Medulla oblongata (tissue), 1 donor: ENCODE measurements around the gene SERPINA1.
"Not testable (repeated sequence)": the region's sequence is repeated elsewhere in the genome, so short reads cannot be mapped to it uniquely, and the experiment has no call there.

Source experiments
- DNase-seq: peaks from one replicate; pipeline ENCODE4 v3.0.0-alpha.2; 2015; ENCODE audit errors: extremely low spot score

Gene SERPINA1

DNA sequence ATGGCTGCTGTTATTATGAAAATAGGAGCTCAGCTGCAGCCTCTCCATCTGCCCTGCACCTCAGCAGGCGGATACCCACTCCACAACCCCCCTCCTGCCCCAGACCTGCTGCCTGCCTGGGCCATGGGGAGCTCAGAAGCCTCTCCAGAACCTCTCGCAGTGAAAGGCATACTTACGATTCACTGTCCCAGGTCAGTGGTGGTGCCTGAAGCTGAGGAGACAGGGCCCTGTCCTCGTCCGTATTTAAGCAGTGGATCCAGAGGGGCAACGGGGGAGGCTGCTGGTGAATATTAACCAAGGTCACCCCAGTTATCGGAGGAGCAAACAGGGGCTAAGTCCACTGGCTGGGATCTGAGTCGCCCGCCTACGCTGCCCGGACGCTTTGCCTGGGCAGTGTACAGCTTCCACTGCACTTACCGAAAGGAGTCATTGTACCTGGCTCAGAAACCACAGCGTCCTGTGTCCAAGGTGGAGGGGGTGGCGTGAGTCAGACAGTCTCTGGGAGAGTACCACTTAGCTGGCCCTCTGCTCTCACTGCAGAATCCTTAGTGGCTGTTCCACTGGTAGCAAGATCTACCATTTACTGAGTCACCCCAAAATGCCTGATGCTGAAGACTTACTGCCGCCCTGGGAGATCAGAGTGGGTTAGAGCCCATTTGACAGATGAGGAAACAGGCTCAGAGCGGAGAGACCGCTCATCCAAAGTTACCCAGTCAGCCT, at the start of gene SERPINA1:
SERPINA1 (minus strand) TSS at position 219 of the 720 bp plus-strand sequence. CDS start 5,365 bp downstream, outside the sequence.
- DNase-seq: no peak

DNA sequence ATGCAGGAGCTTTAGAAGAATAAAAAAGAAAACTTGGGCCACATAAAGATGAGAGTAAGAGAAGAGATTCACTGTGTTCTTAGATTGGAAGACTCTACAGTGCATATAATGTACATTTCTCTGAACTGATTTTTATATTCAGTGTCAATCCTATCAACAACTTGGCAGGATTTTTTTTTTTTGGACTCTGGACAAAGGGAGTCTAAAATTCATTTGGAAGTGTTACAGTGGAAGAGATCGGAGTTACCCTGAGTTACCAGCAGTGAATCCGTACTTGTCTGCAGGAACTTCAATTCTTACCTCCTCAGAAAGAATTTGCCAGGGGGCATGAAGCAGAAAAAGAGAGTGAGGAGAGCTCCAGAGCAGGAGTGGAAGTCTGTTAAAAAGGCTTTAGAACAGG, 40.2 kb upstream of the SERPINA1 start:
- no peak for DNase-seq

DNA sequence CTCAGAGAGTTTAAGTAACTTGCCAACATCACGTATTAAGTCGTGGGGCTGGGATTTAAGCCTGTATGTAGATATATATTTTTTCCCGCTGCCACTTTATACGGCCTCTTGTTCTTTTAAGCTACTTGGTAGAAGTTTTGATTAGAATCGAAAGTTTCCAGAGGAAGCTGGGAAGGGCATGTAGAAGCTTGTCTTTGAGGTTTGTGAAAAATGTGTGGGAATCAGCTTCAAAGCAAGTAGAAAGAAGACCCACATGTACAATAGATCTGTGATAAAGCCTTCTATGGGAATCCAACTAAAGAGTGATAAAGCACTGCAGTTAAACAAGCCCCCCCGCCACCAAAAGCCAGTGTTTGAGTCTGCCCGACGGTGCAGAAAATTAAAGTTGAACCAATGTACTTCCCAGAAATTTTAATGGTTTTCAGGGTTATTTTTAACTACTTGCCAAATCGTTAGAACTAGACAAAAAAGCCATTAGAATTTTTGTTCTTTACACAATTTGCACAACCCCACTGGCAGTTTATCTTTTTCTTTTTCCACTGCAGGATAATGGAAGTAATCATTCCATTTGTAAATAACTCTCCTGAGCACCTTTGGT, 38.7 kb upstream of the SERPINA1 start:
- DNase-seq: no peak

DNA sequence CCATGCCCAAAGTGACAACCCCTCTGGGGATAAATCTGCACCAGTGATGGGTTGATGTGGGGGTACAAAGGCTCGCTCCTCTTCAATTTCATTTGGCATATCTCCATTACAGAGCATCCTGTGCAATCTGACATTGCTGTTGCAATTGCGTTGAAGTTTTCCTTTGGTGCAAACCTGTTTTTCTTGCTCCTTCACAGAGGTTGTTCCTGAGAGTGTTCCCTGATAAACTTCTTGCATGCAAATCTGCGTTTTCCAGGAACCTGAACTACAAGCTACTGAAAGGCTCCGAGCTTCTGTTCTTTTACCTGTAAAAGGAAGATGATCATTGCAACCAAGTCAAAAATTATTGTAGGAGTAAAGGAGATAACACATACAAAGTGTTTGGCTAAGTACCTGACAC, 38.1 kb upstream of the SERPINA1 start:
- no peak for DNase-seq

DNA sequence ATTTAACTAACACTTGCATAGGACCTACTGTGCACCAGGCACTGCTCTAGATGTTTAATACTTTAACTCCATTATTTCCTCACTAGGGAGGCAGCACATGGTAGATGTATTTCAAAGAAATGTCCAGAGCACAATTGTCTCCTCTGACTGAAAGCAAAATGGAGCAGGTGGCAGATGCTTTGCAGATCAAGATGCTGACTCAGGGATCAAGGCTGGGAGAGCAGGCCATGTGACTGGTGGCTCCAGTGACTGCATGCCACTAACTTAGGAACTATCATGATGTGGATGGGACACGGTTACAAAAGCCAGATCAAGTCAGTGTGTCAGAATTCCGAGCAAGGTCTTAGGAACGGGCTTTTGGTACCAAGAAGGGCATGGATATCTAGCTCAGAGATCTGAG, 36.0 kb upstream of the SERPINA1 start:
- DNase-seq: no peak

DNA sequence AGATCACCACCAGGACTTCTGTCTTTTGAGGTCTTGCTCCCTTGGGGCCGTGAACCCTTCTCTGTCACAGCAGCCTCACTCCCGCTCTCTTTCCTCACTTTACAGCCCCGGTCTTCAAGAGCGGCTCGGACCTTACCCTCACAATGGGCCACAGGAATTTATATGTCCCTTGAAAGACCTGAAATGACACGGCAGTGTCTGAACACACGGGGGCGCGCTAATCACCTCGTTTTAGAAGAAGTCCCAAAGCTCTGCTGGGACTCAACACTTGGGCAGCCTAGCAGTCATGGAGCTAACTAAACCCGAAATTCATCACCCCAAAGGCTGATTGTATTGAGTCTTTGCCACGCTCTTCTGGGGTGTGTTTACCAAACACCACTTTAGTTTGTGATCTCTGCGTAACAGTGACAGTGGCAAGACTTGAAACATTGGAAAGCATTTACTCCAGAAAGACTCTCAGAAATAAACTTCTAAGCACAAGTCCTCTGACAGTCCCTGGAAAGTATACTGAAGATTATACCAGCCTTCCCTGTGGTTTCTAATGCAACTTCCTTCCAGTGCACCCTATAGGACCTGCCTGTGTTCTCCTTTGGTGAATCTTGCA, 35.2 kb upstream of the SERPINA1 start:
- peak; percentile 80 for DNase-seq

DNA sequence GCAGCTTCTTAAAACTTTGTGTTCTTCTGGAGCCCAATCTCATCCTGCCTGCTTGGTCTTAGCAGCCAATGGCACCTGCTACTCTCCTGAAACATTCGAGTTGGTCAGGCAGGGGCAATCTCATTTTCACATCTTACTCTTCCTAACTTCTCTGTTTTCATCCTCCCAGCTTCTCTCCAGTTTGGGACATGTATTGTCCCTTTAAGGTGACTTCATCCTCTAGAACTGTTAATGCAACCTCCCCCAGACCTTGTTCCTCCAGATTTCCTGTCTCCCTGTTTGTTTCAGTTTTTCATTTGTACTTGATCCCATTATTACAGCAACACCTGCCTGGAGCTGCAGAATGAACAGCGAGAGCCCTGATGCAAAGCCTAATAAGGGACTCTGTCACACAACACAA, 32.9 kb upstream of the SERPINA1 start:
- no peak for DNase-seq

DNA sequence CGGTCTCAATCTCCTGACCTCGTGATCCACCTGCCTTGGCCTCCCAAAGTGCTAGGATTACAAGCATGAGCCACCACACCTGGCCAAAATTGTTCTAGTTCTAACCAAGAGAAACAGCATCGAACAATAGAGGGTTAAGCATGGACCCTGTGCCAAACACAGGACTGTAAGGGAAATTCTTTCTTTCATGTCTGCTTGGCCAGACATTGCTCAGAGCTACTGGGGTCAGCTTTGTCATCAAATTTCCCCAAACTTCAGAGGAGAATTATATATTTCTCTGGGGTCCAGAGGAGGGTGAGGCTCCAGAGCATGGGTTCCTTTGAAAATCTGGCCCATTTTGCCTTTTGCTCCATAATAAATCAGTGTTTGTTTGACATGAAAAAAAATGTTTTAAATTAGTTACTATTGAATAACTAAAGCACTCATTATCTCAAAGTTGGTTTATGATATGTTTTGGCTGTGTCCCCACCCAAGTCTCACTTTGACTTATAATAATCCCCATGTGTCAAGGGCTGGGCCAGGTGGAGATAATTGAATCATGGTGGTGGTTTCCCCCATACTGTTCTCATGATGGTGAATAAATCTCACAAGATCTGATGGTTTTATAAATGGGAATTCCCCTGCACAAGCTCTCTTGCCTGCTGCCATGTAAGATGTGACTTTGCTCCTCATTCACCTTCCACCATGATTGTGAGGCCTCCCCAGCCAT, 29.2 kb upstream of the SERPINA1 start:
- not testable (repeated sequence) for DNase-seq

DNA sequence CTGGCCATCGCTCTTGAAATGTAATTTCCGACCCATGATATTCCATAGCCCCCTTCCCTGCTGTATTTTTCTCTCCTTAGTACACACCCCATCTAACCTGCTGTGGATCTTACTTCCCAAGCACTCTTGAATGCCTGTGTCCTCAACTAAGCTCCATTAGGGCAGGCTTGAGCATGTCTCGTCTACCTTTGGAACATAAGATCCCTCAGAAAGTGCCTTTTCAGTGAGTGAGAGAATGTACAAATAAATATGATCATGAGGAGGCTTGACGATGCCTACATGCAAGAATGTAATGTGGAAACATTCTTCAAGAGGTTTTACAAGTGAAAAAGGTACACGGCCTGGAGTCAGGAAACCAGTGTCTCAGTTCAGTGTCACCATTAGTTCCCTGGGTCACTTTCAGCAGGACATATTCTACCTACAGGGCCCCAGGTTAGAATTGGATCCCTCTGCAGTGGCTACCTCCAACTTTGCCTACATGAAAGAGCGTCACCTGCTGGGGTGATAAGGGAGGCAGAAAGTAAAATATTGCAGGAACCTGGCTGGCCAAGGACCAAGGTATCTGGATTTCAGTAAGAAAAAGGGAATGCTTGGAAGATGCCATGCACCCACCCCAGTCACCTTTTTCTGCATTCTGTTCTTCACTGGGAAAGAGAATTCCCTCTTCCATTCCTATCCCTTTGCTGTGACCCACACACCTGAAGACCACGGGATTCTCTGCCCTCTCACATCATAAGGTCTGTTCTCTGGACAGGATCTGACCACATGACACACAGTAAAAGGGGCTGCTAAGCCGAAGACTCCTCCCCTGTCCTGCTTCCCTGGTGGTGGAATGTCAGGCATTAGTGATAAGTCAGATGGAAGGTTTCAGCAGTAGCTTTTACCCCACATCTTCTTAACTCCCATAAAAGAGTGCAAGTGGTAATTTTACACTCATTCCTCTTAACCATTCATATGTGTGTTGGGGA, 24.6 kb upstream of the SERPINA1 start:
- no peak for DNase-seq

DNA sequence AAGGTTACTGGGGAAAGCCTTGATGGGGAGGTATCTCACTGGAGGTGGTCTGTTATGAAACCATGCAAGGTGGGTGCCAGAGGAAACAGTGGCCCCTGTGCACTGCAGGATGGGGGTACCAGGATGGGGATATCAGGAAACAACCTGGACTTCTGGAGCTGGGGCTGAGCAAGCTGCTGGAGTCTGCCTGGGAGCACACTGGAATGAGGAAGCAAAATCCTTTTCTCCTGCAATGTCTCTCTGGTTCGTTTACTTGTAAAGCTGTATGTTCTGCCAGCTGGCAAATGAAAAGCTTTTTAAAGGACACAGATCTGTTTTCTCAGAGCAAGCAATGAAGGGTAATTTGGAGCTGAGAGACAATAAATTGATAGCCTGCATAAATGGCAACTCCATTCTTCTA, 23.2 kb upstream of the SERPINA1 start:
- no peak for DNase-seq

DNA sequence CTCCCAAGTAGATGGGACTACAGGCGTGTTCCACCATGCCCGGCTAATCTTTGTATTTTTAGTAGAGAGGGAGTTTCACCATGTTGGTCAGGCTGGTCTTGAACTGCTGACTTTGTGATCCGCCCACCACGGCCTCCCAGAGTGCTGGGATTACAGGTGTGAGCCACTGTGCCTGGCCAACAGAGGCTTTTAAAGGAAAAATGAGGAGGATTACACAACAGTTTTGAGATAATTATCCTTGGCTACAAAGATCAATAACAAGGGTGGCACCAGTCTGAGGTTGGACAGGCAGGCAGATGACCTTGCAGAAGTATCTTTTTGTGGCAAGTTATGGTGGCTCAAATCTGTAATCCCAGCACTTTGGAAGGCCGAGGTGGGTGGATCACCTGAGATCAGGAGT, 21.0 kb upstream of the SERPINA1 start:
- not testable (repeated sequence) for DNase-seq

DNA sequence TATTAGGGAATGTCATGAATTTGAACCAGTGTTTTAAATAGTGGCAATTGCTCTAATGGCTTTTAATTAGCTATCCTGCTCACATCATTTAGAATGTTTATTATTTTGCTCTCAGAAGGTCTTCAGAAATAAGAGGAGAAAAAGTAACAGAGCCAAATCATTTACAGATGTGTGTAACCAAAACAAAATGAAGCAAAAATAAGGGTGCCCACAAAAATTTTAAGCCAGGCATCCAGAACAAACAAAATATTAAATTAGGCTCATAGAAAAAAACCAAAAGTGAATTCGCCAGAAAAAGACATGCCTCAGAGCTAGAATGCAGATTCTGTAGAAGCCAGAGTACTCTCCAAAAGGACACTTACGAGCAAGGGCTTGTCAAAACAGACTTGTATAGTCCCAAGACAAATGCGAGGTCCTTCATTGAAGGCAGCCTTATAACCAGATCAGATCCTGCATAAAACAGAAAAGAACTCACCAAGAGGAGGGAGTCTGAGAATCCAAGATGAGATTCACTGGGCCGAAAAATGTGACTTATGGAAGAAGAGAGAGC, 20.2 kb upstream of the SERPINA1 start:
- DNase-seq: no peak

DNA sequence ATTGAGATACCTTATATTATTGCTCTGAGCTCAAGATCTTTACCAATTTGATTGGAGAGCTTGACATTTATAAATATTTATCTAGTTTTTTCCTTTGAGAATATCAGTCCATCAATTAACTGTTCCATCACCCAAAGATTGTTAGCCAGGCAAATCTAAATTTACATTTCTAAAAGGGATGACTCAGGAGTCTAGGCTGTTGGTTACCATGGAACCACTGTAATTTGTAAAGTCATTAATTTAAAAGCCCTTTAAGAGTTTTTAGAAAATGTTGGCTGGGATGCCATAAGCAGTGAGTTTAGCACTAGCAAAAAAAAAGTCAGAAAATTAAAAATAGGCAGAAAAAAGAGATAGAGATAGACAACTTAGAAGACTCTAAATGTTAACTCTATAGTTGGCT, 19.5 kb upstream of the SERPINA1 start:
- no peak for DNase-seq

DNA sequence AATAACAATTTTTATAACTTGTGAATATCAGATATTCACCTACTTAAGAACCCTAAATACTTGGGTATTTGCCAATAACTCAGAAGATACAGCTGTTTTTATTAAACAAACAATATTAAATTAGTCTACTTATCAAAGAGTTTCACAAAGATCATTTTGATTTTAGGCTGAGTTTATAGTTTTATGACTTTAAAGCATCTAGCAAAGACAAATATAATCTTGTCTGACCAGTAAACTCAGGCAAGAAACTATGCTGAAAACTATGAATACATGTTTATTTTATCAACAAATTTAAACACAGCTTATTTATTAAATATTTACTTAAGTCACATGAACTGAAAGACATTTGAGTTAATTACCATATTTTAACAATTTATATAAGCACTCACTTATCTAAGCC, 18.5 kb upstream of the SERPINA1 start:
- no peak for DNase-seq

DNA sequence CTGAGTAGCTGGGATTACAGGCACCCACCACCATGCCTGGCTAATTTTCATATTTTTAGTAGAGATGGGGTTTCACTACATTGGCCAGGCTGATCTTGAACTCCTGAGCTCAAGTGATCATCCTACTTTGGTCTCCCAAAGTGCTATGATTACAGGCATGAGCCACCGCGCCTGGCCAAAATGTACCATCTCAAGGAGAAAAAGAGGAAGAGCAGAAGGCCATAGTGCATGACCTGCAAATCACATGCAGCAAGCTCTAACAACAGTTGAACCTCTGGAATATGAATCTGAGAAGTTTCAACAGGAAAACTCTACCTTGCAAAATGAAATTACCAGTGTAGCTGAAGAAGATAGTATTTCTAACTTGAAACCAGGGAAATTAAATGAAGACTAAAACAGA, 17.1 kb upstream of the SERPINA1 start:
- DNase-seq: no peak

DNA sequence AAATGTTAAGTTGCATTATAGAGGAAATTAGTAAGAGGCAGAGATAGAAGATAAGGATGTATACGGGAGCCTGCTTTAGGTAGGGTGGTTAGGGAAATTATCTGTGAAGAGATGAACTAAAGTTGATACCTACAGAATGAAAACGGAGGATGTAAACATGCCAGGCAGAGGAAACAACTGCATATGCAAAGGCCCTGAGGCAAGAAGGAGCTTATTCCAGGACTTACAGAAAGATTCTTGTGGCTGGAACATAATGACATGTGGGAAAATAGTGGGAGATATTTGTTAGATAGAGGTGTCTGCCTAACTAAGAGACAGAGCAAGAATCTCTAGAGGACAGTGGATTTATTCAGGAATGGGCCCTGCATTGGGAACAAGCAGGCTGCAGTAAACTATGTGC, 16.2 kb upstream of the SERPINA1 start:
- DNase-seq: no peak

DNA sequence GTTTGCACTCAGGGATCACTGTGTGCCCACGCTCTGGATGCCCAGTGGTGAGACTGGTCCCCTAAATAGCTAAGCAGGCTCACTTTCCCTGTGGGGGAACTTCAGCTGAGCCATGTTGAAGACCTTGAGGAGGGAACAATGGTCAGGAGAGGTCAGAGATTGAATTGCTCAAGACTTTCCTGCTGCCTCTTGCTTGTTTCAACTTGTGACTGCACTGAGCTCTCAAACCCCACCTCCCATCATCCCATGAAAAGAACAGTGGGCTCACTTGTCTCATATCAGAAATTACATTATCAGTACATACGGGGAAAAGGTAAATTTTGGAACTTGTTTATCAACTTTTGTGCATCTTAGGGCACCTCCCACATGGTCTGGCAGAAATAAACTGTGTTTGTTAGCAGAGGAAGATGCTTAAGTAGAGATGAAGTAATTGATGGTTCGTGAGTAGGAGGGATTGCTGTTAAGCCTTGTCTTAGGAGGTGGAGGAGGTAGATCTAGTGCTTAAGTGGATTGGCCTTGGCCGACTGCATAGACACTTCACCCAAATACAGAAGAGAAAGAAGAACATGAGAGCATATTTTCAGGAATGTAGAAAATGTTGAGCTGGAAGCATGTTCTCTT, 15.0 kb upstream of the SERPINA1 start:
- no peak for DNase-seq

DNA sequence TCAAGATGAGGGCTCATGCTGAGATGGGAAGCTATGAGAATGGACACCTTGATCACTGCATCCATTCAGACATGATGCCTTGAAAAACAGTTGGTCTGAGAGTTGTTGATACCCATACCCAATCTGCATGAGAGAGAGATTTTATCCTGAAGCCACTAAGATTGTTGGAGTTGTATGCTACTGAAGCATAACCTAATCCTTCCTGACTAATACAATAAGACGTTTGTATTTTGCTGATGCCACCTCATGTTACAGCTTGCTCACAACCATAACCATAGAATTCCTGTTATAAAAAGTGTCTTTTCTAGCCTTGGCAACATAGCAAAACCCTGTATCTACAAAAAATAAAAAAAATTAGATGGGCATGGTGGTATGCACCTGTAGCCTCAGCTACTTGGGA, 12.7 kb upstream of the SERPINA1 start:
- no peak for DNase-seq

DNA sequence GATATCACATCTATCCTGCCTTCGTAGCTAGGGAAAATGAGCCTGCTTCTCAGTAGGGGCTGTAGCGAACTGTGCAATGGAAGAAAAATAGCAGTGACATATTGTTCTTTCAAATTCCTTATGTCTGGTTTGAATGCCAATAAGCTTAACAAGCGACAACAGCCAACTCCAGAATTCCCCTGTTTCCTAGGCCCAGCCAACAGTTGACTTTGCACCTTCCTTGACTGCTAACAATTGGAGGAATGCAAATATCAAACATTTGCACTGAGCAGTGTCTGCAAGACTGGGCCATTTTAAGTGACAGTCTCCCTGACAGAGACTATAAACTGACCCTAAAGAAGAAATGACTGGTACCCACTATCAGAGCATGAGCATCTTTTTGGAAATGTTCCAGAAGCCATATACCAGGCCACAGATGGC, 12.0 kb upstream of the SERPINA1 start:
- no peak for DNase-seq

DNA sequence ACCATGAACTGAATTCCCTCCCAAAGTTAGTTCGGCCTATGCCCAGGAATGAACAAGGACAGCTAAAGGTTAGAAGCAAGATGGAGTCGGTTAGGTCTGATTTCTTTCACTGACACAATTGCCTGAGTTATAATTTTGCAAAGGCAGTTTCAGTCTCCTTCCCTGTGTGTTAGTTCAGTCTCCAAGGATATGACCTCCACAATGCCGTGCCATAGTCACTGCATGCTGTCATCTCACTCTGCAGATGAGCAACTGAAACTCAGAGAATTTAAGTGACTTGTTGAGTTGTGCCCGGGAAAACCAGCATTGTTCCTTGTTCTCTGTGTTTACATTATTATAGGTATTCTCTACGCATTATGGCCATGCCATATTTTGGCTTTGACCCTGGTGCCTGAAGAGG, 10.1 kb upstream of the SERPINA1 start:
- DNase-seq: no peak

DNA sequence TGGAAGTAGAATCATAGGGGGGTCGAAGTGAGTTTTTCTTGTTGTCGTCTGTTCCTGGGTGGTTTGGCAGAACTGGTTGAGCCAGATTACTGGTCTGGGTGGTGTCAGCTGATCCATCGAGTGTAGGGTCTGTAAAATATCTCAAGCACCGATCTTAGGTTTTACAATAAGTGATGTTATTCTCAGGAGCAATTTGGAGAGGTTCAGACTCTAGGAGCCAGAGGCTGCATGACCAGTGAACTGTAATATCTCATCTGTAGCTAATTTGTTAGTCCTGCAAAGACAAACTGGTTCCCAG, 9.7 kb upstream of the SERPINA1 start:
- no peak for DNase-seq
